PC-3 (cell line): Measurements from ENCODE around the gene PLEKHG4. TPM values are rescaled to one million over a fixed set of nuclear protein-coding genes. Genes with fewer than 3 reads are reported as not detected.

Experiments
- ATAC-seq: fragments of 200-7000 bp; cut with Tn5 transposase; 2 replicates; pipeline ENCODE4 v1.9.1; 2020; ENCODE audit warnings: mild to moderate bottlenecking, moderate library complexity
- BruUV-seq: library from RNA; stranded (reverse); fragments of 400-500 nt; replicated peaks from 2 replicates; lab custom pipeline; 2021; lab: Mats Ljungman, UMichigan
- CTCF ChIA-PET: fragments of 300-600 bp; sonication (Branson Sonifier 250); formaldehyde crosslinking; loops from one replicate; lab custom pipeline; 2022; ENCODE audit warnings: antibody characterized with exemption; lab: Charles Lee
- POLR2A ChIA-PET: fragments of 300-600 bp; sonication (Branson Sonifier 250); formaldehyde crosslinking; loops from one replicate; lab custom pipeline; 2022; ENCODE audit warnings: antibody characterized with exemption; ENCODE audit not compliant: unreplicated experiment; lab: Charles Lee
- DNase-seq: peaks from one replicate; pipeline ENCODE4 v3.0.0-alpha.2; 2015
- H2AFZ ChIP-seq: fragments of 300-600 bp; sonication (generic); 2 replicates; pipeline ENCODE4 v1.6.0; 2016; ENCODE audit warnings: antibody characterized with exemption, low read length
- H3F3A ChIP-seq: fragments of 300-600 bp; sonication (generic); one replicate; pipeline ENCODE4 v1.6.0; 2017; ENCODE audit warnings: antibody characterized with exemption, low read length, control low read depth, mild to moderate bottlenecking; ENCODE audit not compliant: unreplicated experiment
- H3K27ac ChIP-seq: fragments of 300-600 bp; sonication (generic); 2 replicates; pipeline ENCODE4 v1.5.1; 2016; ENCODE audit warnings: mild to moderate bottlenecking, low read length
- H3K27me3 ChIP-seq: fragments of 300-600 bp; sonication (generic); 2 replicates; pipeline ENCODE4 v1.6.1; 2016; ENCODE audit warnings: low read length, mixed read lengths
- H3K36me3 ChIP-seq: fragments of 300-600 bp; sonication (generic); 2 replicates; pipeline ENCODE4 v1.6.1; 2016; ENCODE audit warnings: low read depth, mixed run types, low read length, mixed read lengths
- H3K4me1 ChIP-seq: fragments of 300-600 bp; sonication (generic); 2 replicates; pipeline ENCODE4 v1.5.1; 2016; ENCODE audit warnings: low read length; ENCODE audit not compliant: insufficient read depth
- H3K4me2 ChIP-seq: fragments of 300-600 bp; sonication (generic); 2 replicates; pipeline ENCODE4 v1.6.0; 2016; ENCODE audit warnings: low read length
- H3K4me3 ChIP-seq: fragments of 300-600 bp; sonication (generic); 2 replicates; pipeline ENCODE4 v1.5.1; 2016; ENCODE audit warnings: mild to moderate bottlenecking, low read length, mixed read lengths
- H3K79me2 ChIP-seq: fragments of 300-600 bp; sonication (generic); 2 replicates; pipeline ENCODE4 v1.6.1; 2017; ENCODE audit warnings: low read length, mixed read lengths
- H3K9ac ChIP-seq: fragments of 300-600 bp; sonication (generic); 2 replicates; pipeline ENCODE4 v1.6.0; 2016; ENCODE audit warnings: mild to moderate bottlenecking, low read length
- H3K9me2 ChIP-seq: fragments of 300-600 bp; sonication (generic); replicated peaks from 2 replicates; pipeline ENCODE4 v1.6.1; 2016; ENCODE audit warnings: mixed run types, low read length, mixed read lengths
- H3K9me3 ChIP-seq: fragments of 300-600 bp; sonication (generic); 2 replicates; pipeline ENCODE4 v1.6.1; 2016; ENCODE audit warnings: low read length, mixed read lengths
- H4K20me1 ChIP-seq: fragments of 300-600 bp; sonication (generic); 2 replicates; pipeline ENCODE4 v1.6.1; 2016; ENCODE audit warnings: low read length, mixed read lengths
- EZH2 ChIP-seq: fragments of 300-600 bp; sonication (generic); IDR thresholded peaks from one replicate; pipeline ENCODE4 v1.6.1; 2017; ENCODE audit warnings: antibody characterized with exemption, mild to moderate bottlenecking, low read length; ENCODE audit not compliant: unreplicated experiment
- EZH2phosphoT487 ChIP-seq: fragments of 300-600 bp; sonication (generic); IDR thresholded peaks from 2 replicates; pipeline ENCODE4 v1.6.1; 2018; ENCODE audit warnings: mild to moderate bottlenecking, antibody characterized with exemption, low read length, borderline replicate concordance
- intact Hi-C: fragments of 100-400 bp; cut with micrococcal nuclease; formaldehyde crosslinking; loops from 2 replicates; pipeline ENCODE4 v1.9.0; 2023
- total RNA-seq: library from RNA; depleted of rRNA; stranded (reverse); fragments of >200 nt; gene quantifications from 2 replicates; pipeline ENCODE4 v1.2.3, GENCODE V29; 2014
- TF ChIP-seq, protein P1 (sequence below): fragments of 300-600 bp; sonication (generic); conservative IDR thresholded peaks from 2 replicates; pipeline ENCODE4 v1.5.1; 2017; ENCODE audit warnings: antibody characterized with exemption, low read depth, mild to moderate bottlenecking, low read length

PLEKHG4 gene
- total RNA-seq, 1 experiment from 2014 or later: 8.9 TPM

DNA sequence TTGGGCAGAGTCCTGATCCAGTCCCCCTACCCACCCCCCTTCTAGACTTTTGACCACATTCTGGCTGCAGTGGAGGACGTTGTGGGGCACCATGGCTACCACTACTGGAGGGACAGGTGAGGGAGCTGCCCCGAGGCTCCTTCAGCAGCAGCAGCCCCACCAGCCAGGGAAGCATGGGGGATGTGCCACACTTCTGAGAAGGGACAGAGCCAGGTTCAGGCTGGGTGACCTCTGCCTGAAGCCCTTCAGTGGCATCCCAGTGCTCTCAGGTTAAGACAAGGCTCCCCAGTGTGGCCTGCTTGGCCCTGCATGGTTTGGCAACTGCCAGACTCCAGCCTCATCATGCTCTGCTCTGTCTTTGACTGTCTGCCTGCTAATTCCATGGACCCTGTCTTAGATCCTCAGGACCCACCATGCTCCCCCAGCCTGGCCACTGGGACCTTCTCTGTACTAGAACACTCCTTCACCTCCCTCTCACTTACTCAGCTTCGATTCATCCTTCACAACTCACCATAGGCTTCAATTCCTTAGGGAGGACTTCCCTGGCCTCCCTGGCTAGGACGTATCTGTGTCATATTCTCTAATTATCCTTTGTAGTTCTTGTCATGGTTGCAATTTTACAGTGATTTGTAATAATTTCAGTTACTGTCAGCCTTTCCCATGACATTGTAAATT, 21.7 kb upstream of the PLEKHG4 start:
- no peaks in the 10 kb centered on the region for H3K4me1 ChIP-seq
- DNase-seq: no peak
- no peak overlapping the region for H3K27ac ChIP-seq
- H3K4me2 ChIP-seq: no peak overlapping the region
- H3K9ac ChIP-seq: no peak overlapping the region
- no peaks in the 10 kb centered on the region for H3K9me3 ChIP-seq
- no peak for ATAC-seq
- no peaks in the 10 kb centered on the region for H3K36me3 ChIP-seq
- CTCF ChIA-PET: no interaction called here
- no peaks in the 10 kb centered on the region for H3K79me2 ChIP-seq
- POLR2A ChIA-PET: no interaction called here
- H3K9me2 ChIP-seq: no peaks in the 10 kb centered on the region
- H3K27me3 ChIP-seq: no peaks in the 10 kb centered on the region
- no peaks in the 10 kb centered on the region for H3F3A ChIP-seq
- TF ChIP-seq, protein P1, sequence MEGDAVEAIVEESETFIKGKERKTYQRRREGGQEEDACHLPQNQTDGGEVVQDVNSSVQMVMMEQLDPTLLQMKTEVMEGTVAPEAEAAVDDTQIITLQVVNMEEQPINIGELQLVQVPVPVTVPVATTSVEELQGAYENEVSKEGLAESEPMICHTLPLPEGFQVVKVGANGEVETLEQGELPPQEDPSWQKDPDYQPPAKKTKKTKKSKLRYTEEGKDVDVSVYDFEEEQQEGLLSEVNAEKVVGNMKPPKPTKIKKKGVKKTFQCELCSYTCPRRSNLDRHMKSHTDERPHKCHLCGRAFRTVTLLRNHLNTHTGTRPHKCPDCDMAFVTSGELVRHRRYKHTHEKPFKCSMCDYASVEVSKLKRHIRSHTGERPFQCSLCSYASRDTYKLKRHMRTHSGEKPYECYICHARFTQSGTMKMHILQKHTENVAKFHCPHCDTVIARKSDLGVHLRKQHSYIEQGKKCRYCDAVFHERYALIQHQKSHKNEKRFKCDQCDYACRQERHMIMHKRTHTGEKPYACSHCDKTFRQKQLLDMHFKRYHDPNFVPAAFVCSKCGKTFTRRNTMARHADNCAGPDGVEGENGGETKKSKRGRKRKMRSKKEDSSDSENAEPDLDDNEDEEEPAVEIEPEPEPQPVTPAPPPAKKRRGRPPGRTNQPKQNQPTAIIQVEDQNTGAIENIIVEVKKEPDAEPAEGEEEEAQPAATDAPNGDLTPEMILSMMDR: no peak
- TF ChIP-seq EZH2 (no peak), EZH2phosphoT487 (no peak)
- no peak overlapping the region for H2AFZ ChIP-seq
- no peaks in the 10 kb centered on the region for H4K20me1 ChIP-seq
- intact Hi-C loops: no loop called here
- H3K4me3 ChIP-seq: no peak overlapping the region
- no TSS peak for BruUV-seq

DNA sequence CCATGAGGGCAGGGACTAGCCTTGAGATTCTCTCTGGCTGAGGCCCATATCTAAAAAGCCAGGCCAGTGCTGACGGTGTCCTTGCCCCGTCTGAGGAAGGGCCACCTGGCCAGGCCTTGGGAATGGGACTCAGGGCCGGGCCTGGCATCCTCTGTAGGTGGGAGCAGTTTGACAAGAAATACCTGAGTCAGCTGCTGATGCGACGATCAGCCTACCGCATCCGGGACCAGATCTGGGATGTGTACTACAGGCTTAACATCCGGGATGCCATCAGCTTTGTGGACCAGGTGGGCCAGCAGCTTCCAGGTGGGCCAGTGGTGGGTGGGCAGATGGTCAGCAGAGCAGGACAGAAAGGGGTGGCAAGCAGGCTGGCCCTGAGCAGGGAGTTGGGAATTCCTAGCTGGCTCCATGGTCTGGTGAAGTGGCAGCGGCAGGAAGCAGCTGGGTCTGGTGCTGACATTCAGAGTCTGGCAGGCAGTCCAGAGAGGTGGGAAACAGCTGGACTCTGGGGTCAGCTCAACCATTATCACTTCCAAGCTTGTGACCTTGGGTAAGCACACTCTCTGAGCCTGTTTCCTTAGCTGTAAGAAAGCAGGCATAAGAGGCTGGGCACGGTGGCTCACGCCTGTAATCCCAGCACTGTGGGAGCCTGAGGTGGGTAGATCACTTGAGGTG, 21.0 kb upstream of the PLEKHG4 start:
- DNase-seq: no peak
- no peaks in the 10 kb centered on the region for H3K9me3 ChIP-seq
- no peaks in the 10 kb centered on the region for H3K27me3 ChIP-seq
- no peaks in the 10 kb centered on the region for H4K20me1 ChIP-seq
- H3F3A ChIP-seq: no peaks in the 10 kb centered on the region
- no peaks in the 10 kb centered on the region for H3K9me2 ChIP-seq
- H3K4me1 ChIP-seq: no peaks in the 10 kb centered on the region
- ChIA-PET POLR2A (no interaction called here), CTCF (interaction anchor here (0.7 kb wide), 1 partner anchor 81 kb away, joined by 5 read pairs; no protein-coding TSS in a partner anchor)
- no peaks in the 10 kb centered on the region for H3K79me2 ChIP-seq
- no TSS peak for BruUV-seq
- H3K4me2 ChIP-seq: no peak overlapping the region
- H3K27ac ChIP-seq: no peak overlapping the region
- no peak for ATAC-seq
- TF ChIP-seq EZH2 (no peak), EZH2phosphoT487 (no peak)
- TF ChIP-seq, protein P1: no peak
- no peak overlapping the region for H2AFZ ChIP-seq
- intact Hi-C loops: no loop called here
- no peak overlapping the region for H3K9ac ChIP-seq
- no peaks in the 10 kb centered on the region for H3K36me3 ChIP-seq
- no peak overlapping the region for H3K4me3 ChIP-seq

DNA sequence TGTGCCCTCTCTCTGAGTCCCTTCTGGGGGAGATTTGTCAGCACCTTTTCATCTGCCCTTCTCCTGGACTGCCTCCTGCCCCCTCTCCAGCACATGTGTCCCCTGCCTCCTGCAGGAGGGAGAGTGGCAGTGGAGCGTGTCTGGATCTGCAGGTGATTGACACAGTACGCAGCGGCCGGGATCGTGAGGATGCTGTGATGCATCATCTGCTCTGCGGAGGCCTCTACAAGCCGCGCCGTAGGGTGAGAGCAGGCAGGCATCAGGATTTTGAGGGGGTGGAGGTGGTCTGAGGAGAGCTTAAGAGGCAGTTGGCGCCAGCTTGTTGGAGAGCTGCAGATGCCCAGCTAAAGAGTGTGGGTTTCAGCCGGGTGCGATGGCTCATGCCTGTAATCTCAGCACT, 19.6 kb upstream of the PLEKHG4 start:
- no peak overlapping the region for H3K27ac ChIP-seq
- intact Hi-C loops: loop anchor here (1.0 to 5.0 kb wide), 2 partner anchors 80 to 158 kb away; partner anchors contain the start of gene ZDHHC1
- no peak overlapping the region for H3K4me3 ChIP-seq
- BruUV-seq: no TSS peak
- no peaks in the 10 kb centered on the region for H3K79me2 ChIP-seq
- H3K27me3 ChIP-seq: no peaks in the 10 kb centered on the region
- H3K4me1 ChIP-seq: no peaks in the 10 kb centered on the region
- no peak overlapping the region for H3K9ac ChIP-seq
- CTCF ChIA-PET: interaction anchor here (0.6 kb wide), 1 partner anchor 141 kb away, joined by 3 read pairs; no protein-coding TSS in a partner anchor
- no peaks in the 10 kb centered on the region for H3K36me3 ChIP-seq
- ATAC-seq: no peak
- no peaks in the 10 kb centered on the region for H3K9me2 ChIP-seq
- no peak for DNase-seq
- no peak overlapping the region for H3K4me2 ChIP-seq
- H2AFZ ChIP-seq: no peak overlapping the region
- no peaks in the 10 kb centered on the region for H3K9me3 ChIP-seq
- TF ChIP-seq, protein P1: no peak
- no peak for TF ChIP-seq EZH2
- H4K20me1 ChIP-seq: no peaks in the 10 kb centered on the region
- H3F3A ChIP-seq: no peaks in the 10 kb centered on the region
- POLR2A ChIA-PET: no interaction called here
